HG03442 (cell line): ENCODE results near the gene WWP2.
"Not testable (repeated sequence)": the region's sequence is repeated elsewhere in the genome, so short reads cannot be mapped to it uniquely, and the experiment has no call there.

Experiments used
- ATAC-seq: cut with Tn5 transposase; IDR thresholded peaks from one replicate; pipeline ENCODE4 v1.9.1; 2021; ENCODE audit warnings: mild to moderate bottlenecking, moderate library complexity; ENCODE audit not compliant: unreplicated experiment

Gene WWP2

GRCh38 chr16:69939821-69940585 is 177.9 kb downstream of the WWP2 start:
- ATAC-seq: no peak

- ATAC-seq: no peak
Measured at GRCh38 chr16:69940676-69941075, 178.5 kb downstream of the WWP2 start.

- no peak for ATAC-seq
Measured at GRCh38 chr16:69941251-69942098, 179.3 kb downstream of the WWP2 start.

GRCh38 chr16:69942099-69942491 is 180.0 kb downstream of the WWP2 start:
- no peak for ATAC-seq

GRCh38 chr16:69942627-69943170 is 180.6 kb downstream of the WWP2 start:
- ATAC-seq: no peak

GRCh38 chr16:69943241-69944036 is 181.3 kb downstream of the WWP2 start:
- not testable (repeated sequence) for ATAC-seq

GRCh38 chr16:69950411-69950810 is 188.3 kb downstream of the WWP2 start:
- ATAC-seq: not testable (repeated sequence)

GRCh38 chr16:69951017-69951671 is 189.0 kb downstream of the WWP2 start, which contains the start of gene CLEC18A:
Gene CLEC18A, plus strand, starts transcription at chr16:69951334. Its CDS starts 33 bp downstream, at chr16:69951367.
- ATAC-seq: not testable (repeated sequence)

- ATAC-seq: not testable (repeated sequence)
Measured at GRCh38 chr16:69951672-69952031, 189.5 kb downstream of the WWP2 start.

- not testable (repeated sequence) for ATAC-seq
Measured at GRCh38 chr16:69952116-69952515, 190.0 kb downstream of the WWP2 start.

GRCh38 chr16:69952572-69953355 is 190.6 kb downstream of the WWP2 start:
- ATAC-seq: not testable (repeated sequence)

- not testable (repeated sequence) for ATAC-seq
Measured at GRCh38 chr16:69954241-69954640, 192.1 kb downstream of the WWP2 start.

- ATAC-seq: not testable (repeated sequence)
Measured at GRCh38 chr16:69963312-69963711, 201.2 kb downstream of the WWP2 start.

GRCh38 chr16:69964960-69965660 is 203.0 kb downstream of the WWP2 start:
- not testable (repeated sequence) for ATAC-seq

GRCh38 chr16:69965661-69966054 is 203.5 kb downstream of the WWP2 start:
- ATAC-seq: not testable (repeated sequence)

GRCh38 chr16:69967688-69968087 is 205.6 kb downstream of the WWP2 start:
- not testable (repeated sequence) for ATAC-seq

- ATAC-seq: not testable (repeated sequence)
Measured at GRCh38 chr16:69968125-69968524, 206.0 kb downstream of the WWP2 start.

GRCh38 chr16:69969657-69970056 is 207.5 kb downstream of the WWP2 start:
- ATAC-seq: not testable (repeated sequence)

GRCh38 chr16:69972120-69972519 is 210.0 kb downstream of the WWP2 start:
- not testable (repeated sequence) for ATAC-seq
